Neutrophil (primary cell): Measurements from ENCODE around the gene IL20RB.
A peak's percentile ranks its signal among the peaks of the same experiment; 100 is the strongest.

ENCODE experiments used
- H3K27ac ChIP-seq: fragments of 200-600 bp; sonication (generic); 2 replicates; pipeline ENCODE4 v1.5.1; 2016; ENCODE audit warnings: mild to moderate bottlenecking, moderate library complexity
- H3K27me3 ChIP-seq: fragments of 200-600 bp; sonication (generic); 2 replicates; pipeline ENCODE4 v1.6.0; 2016; ENCODE audit warnings: mild to moderate bottlenecking
- H3K36me3 ChIP-seq: fragments of 200-600 bp; sonication (generic); 2 replicates; pipeline ENCODE4 v1.5.1; 2017
- H3K4me1 ChIP-seq, 2 experiments: fragments of 200-600 bp in 1 of 2; sonication (generic) in 1 of 2; 1 replicate in 1 of 2; 2 replicates in 1 of 2; pipeline versions ENCODE4 v1.5.1 to v1.6.1; 2013 to 2016; ENCODE audit warnings: low read depth in 1 of 2, low read length in 1 of 2, mild to moderate bottlenecking in 1 of 2, moderate library complexity in 1 of 2; ENCODE audit not compliant: control insufficient read depth in 1 of 2, insufficient read depth in 1 of 2
- H3K4me3 ChIP-seq, 2 experiments: fragments of 200-600 bp in 1 of 2; sonication (generic) in 1 of 2; 1 replicate in 1 of 2; 2 replicates in 1 of 2; pipeline ENCODE4 v1.5.1; 2013 to 2016; ENCODE audit warnings: low read depth in 1 of 2, low read length in 1 of 2, mild to moderate bottlenecking in 1 of 2, moderate library complexity in 1 of 2
- H3K9me3 ChIP-seq: fragments of 200-600 bp; sonication (generic); 2 replicates; pipeline ENCODE4 v1.5.1; 2016
- TF ChIP-seq, protein P1 (sequence below): fragments of 200-600 bp; sonication (generic); IDR thresholded peaks from 2 replicates; pipeline ENCODE4 v1.5.1; 2016; ENCODE audit warnings: antibody characterized with exemption

Gene IL20RB

DNA sequence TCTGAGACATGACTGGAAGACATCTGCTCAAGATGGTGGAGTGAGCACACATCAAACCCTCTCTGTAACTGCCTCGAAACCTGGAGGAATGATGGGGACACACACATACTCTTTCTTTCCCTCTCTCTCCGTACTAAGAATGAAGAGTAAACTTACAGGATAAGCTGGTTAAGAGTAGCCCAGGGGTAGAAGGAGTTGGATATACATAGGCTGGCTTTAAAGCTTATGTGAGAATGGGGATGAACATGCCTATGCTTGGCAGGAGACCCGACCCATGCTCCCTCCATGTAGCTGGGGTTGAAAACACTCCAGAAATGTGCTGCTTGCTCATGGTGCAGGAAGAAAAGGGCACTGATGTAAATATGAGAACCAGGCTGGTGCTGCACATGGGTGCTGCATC is 68.9 kb downstream of the IL20RB start:
- H3K4me1 ChIP-seq: no peaks in the 10 kb centered on the region
- H3K27ac ChIP-seq: no peak overlapping the region
- H3K9me3 ChIP-seq: no peaks in the 10 kb centered on the region
- no peaks in the 10 kb centered on the region for H3K36me3 ChIP-seq
- no peak overlapping the region for H3K4me3 ChIP-seq
- TF ChIP-seq, protein P1, sequence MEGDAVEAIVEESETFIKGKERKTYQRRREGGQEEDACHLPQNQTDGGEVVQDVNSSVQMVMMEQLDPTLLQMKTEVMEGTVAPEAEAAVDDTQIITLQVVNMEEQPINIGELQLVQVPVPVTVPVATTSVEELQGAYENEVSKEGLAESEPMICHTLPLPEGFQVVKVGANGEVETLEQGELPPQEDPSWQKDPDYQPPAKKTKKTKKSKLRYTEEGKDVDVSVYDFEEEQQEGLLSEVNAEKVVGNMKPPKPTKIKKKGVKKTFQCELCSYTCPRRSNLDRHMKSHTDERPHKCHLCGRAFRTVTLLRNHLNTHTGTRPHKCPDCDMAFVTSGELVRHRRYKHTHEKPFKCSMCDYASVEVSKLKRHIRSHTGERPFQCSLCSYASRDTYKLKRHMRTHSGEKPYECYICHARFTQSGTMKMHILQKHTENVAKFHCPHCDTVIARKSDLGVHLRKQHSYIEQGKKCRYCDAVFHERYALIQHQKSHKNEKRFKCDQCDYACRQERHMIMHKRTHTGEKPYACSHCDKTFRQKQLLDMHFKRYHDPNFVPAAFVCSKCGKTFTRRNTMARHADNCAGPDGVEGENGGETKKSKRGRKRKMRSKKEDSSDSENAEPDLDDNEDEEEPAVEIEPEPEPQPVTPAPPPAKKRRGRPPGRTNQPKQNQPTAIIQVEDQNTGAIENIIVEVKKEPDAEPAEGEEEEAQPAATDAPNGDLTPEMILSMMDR: no peak
- H3K27me3 ChIP-seq: peaks cover 15% of the 10 kb centered on the region

DNA sequence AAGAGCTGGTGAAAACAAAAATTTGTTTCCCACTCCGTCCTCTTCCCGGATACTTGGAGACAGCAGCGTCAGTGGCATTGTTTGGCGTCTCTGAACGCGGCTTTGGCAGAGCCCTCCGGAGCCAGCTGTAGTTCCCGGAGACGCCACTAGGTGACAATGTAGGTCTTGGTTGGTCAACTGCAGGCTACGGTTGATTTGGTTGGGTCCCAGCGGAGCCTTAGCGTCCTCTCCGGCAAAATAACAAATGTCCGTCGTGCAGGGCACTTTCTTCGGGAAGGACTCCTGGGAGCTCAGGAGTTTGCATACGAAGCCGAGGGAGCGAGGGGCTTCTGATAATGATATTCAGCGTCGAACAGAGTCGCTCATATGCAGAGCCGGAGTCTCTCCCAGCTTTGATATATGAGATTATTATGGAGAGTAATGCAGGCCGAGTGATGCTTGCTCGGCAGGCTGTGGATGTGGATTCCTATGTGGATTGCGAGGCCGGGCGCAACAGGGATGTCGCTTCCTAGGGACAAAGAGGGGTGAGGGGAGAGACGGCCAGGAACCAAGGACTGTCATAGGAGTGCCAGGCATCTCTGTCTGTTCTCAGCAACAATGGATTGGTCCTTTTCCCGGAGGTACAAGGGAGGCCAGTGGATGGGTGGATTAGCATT is 74.8 kb downstream of the IL20RB start:
- H3K4me3 ChIP-seq: no peak overlapping the region

DNA sequence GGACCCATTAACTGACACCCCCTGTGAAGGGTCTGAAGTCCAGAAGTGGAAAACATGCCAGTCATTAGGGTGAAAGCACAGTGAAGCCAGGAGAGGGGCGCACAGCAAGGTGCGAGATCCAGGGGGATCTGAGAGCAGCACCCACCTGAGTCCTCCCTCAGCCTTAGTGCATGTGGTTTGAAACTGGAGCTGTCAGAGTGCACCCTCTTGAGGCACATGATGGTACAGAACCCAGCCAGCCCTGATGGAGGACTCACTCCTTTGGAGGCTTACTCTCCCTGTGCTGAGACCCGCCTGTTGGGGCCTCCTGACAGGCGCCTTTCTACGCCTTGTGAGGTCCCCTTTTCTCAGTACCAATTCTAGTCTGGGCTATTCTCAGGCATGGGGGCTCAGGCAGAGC is 77.8 kb downstream of the IL20RB start:
- TF ChIP-seq, protein P1: no peak
- peaks cover 4 to 7% of the 10 kb centered on the region in 2 experiments for H3K4me1 ChIP-seq
- no peak overlapping the region for H3K4me3 ChIP-seq
- H3K27ac ChIP-seq: no peak overlapping the region
- H3K27me3 ChIP-seq: peaks cover 31% of the 10 kb centered on the region
- no peaks in the 10 kb centered on the region for H3K36me3 ChIP-seq
- H3K9me3 ChIP-seq: no peaks in the 10 kb centered on the region

More for the DNA sequence above, 74.8 kb downstream of the IL20RB start:
- Histone ChIP-seq H3K9me3 (no peaks in the 10 kb centered on the region), H3K27ac (no peak overlapping the region), H3K4me1 (peaks cover 4 to 7% of the 10 kb centered on the region in 2 experiments), H3K27me3 (peaks cover 38% of the 10 kb centered on the region), H3K36me3 (no peaks in the 10 kb centered on the region)
- TF ChIP-seq, protein P1: peak; percentile 95

DNA sequence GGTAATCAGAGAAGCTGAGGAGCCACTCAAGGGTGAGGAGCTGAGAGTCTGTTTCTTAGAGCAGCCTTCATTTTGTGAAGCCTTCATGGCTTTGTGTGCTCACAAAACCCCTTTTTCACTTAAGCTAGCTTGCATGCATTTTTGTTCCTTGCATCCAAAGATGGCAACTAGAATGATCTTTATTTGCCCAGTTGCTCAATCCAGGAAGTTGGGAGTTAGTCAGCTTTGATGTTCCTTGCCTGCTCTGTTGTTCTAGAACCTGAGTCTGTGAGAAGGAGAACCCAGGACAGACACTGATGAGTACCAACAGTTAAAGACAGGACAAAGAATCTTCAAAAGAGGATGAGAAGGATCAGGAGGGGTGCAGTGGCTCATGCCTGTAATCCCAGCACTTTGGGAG is 81.8 kb downstream of the IL20RB start:
- Histone ChIP-seq H3K4me3 (no peak overlapping the region), H3K27me3 (no peaks in the 10 kb centered on the region), H3K4me1 (no peaks in the 10 kb centered on the region), H3K36me3 (no peaks in the 10 kb centered on the region), H3K9me3 (no peaks in the 10 kb centered on the region), H3K27ac (no peak overlapping the region)
- TF ChIP-seq, protein P1: no peak

DNA sequence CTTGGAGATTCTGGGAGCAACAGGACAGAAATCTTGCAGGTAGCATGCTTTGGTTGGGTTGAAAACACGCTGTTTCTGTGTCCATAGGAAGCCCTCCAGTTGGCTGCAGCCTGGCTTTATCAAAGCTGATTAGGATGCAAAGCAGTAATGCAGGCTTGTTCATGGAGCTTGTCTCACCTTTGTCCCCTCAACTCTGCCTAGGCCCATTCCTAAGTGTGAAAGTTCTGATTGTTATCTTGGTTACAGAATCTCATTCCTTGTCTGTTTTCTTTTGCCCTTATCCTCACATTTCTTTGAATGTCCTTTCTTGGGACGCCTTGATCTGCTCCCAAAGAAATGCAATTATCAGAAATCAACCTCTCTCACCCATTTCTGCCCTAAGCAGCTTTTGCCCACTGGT is 83.5 kb downstream of the IL20RB start:
- H3K27me3 ChIP-seq: no peaks in the 10 kb centered on the region
- H3K4me3 ChIP-seq: no peak overlapping the region
- H3K27ac ChIP-seq: no peak overlapping the region
- TF ChIP-seq, protein P1: no peak
- no peaks in the 10 kb centered on the region for H3K9me3 ChIP-seq
- no peaks in the 10 kb centered on the region for H3K4me1 ChIP-seq
- H3K36me3 ChIP-seq: no peaks in the 10 kb centered on the region
